Activated T-cell treated with anti-CD3 and anti-CD28 coated beads, Interleukin-2, amount 50 U/mL, for 48 hours (primary cell): ENCODE measurements around the gene GUCD1.

Source experiments
- DNase-seq, 2 experiments: peaks; one replicate each; pipeline ENCODE4 v3.0.0-alpha.2; 2020

GUCD1 gene

DNA sequence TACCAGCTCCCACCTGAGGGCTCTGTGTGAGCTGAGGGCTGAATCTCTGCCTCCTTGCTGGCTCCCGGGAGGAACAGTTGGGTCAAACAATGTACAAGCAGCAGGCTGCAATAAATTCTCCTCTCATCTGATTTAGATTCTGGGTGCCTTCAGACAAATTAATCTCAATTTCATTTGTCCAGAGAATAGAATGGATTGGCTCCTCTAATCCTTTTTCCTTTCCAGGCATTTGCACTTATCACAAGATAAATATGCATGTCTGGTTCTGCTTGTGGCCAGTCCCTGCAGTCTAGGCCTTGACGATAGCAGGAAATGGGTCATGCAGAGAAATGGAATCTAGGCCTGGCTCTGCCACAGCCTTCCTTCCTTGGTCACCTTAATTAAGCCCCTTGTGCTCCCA lies 31.1 kb downstream of the GUCD1 start:
- no peak for DNase-seq

DNA sequence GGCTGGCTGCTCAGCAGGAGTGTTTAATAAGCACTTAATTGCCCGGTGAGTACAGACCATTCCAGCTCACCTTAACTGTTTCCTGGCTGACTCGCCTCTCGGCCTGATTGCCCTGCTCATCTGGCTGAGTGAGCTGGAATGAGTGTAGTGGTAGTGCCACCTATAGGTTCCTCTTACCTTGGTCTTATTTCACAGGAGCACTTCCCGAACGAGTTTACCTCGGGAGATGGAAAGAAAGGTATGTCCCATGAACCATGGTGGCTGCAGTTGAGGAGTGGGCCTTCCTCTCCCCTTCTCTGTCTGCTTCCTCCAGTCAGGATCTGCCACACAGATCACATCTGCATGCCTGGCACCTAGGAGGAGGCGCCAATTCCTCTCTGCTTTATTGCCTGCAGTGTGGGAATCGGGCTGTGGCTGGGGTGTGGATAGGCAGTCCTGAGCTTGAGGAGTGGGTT lies 33.1 kb downstream of the GUCD1 start:
- DNase-seq = peak; percentile 61 to 62

DNA sequence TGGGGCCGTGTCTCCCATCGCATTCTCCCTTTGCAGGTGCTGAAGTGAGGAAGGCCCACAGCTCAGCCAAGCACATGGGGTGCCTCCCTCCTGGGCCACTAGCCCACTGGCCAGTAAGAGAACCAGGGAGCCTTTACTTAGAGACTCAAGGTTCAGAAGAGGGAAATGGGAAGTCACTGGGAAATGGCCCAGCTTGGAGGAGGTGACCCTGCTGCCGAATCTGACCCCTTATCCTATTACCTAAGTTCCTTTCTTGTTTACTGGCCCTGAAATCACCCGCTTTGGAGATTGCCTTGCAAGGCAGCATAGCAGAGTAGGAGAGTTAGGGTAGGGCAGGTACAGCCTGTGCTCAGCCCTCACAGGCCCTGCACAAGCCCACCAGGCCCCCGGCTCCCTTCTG lies 35.4 kb downstream of the GUCD1 start:
- DNase-seq = no peak

DNA sequence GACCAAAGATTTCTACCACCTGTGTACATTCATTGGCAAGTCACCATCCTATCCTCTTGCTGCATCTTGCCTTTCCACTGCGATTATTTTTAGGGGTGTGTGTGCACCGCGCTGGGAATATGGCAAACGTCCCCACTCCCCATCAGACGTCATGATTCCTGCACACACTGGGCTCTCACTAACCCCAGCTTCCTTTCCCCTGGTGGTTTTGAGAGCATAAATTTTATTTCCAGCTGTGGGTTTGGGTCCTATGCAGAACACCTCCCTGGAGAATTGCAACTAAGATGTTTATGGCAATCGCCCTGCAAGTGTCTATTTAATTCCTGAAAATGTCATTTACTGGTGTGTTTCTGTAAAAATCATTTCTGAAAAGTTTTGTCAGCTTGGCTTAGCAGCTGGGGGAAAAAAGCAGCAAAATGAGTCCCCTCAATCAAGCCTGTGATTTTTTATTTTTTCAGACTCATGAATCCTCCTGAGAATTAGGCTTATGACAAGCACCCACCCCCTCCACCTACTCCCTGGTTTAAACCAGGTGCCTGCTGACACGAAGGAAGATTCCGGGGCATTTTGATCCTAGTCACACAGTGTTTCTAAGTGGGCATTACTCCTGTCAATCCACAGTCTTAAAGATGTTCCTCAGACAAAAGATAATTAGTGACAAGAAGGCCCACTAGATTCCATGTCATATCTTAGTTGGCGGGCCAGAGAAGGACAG lies 36.0 kb downstream of the GUCD1 start:
- no peak for DNase-seq

DNA sequence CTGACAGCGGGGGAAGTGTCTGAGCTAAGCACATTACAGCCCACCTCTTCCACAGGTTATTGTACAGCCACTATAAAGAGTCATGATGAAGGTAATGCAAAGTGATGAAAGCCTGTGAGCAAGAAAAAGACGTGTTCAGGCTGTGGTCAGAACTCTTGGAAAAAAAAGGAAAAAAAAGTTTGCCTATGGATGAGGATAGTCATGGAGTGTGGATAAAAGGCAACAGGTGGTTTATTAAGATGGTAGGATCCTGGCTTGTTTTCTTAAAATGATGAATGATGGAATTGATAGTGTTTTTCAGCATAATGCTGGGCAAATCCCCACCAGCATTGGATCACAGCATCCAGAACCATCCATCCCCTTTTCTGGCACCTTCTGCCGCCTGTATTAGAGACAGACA lies 36.7 kb downstream of the GUCD1 start:
- DNase-seq = no peak

DNA sequence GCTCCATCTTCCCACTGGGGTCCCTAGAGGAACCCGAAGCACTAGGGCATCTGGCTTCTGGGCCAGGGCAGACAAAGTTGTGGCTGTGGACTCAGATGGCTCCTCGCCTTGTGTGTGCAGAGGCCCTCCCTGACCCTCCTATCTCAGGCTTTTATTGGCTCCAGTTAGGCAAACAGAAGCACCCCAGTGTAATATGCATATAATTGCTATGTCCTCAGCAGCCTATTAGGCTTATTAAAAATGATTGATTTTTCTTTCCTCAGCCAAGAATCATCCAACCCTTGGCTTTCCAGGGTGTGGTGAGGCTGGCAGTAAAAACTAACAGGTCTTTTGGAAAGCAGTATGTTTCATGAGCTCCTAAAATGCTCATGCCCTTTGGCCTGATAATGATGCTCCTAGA lies 37.5 kb downstream of the GUCD1 start:
- DNase-seq = no peak

DNA sequence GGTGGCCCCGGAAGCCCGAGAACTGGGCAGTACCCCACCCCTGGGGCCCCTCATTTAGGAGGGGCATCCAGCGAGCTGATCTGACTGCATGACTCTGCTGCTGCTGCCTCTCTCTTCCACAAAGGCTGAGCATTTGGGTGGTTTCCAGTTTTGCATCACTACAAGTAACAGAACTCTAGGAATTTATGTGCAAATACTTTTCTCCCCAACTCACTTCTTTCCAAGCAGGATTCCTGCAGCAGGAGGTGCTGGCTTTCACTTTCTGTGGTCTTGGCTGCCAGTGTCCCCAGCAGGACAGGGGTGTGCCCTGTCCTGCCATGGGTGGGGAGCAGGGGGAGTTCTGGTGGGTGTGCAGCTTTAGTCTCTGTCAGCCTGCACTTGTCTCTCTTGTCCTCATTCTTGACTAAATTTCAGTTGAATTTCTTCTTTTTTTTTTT lies 38.6 kb downstream of the GUCD1 start:
- no peak for DNase-seq

DNA sequence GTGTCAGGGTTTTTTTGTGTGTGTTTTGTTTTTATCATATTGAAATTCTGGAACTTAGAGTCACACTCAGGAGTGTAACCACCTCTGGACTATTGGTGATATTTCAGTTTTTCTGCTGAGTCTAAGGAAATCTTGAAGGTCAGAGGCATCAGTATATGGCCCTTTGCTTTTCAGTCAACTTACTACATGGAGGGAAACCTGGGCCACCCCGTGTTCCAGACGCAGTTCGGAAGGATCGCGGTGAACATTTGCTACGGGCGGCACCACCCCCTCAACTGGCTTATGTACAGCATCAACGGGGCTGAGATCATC lies 40.0 kb downstream of the GUCD1 start:
- DNase-seq = no peak

DNA sequence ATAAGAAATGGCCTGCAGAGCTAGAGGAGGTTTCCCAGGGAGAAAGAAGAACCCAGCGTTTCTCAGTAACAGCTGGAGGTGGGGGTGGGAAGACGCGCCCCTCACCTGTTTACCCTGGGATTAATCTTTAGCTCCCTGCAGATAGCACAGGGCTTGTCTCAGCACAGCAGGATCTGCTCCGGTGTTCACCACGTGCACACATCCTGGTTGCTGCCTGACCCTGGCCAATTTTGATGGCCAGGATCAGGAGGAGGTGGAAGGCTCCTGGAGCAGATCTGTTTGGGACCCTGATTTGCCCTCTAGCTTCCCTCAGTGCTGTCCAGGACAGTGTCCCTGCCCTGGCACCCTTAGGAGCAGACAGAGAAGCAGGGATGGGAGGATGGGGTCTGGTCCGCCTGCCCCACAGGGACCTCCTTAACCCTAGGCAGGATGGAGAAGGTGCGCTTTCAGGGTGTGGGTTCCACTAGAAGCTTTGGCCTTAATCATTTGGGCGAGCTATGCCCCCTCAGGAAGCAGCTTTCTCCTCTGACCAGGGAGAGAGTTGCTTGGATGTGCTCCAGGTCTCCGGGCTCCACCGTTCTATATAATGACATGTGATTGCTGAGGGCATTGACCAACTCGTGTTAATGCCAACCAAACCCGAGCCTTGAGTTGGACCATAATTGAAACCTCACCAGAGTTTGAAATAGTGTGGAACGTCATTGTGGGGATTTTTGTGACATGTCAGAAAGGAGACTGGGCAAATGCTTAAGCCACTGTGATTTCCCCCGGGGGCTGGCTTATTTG lies 40.5 kb downstream of the GUCD1 start:
- DNase-seq = no peak

DNA sequence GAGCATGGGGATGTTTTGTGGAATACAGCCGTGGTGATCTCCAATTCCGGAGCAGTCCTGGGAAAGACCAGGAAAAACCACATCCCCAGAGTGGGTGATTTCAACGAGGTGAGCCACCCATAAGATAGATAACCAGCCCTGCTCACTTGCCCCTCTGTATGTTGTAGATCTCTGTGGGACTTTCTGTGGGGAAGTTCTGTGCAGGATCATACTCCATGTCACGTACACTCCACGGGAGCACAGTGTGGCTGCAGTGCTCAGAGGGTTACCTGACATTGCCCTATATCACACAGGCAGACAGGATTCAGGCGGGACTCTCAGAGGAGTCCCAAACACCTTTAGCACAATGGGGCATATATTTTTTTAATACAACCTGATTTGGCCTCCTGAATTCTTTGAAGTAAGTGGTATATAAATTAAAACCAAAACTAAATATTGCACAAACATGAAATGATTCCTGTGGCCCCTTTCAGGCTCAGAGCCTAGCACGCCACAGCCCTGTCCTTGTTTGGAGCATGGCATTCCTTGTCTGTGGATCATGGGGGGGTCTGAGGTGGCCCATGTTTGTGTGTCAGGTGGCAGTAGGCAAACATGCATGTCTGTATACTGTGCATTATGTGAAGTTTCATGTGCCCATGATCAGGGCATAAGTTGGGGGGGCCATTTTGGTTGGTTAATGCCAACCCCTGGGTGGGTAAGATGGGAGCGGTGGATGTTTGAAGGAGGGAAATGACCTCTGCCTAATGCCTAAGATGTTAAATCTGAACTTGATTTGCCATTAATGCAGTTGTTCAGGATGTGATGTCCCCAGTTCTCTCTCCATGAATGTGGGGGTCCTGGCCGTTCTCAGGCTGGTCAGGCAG lies 41.3 kb downstream of the GUCD1 start:
- DNase-seq = no peak

DNA sequence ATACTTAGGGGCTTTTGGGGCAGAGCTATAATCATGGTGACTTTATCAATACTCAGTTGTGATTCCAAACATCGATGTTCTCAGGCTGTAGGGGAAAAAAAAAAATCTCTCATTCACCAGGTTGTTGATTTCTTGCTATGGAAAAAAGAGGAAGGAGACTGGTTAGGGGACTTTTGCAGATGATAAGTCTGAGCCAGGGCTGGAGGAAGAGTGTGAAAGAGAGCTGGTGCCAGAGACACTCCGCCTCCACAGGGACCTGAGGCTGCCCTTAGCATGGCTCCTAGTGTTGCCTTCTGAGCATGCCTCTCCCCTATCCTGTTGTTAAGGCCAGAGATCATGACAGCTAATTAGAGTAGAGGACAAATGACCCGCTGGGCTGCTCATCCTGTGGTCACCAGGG lies 42.9 kb downstream of the GUCD1 start:
- no peak for DNase-seq

DNA sequence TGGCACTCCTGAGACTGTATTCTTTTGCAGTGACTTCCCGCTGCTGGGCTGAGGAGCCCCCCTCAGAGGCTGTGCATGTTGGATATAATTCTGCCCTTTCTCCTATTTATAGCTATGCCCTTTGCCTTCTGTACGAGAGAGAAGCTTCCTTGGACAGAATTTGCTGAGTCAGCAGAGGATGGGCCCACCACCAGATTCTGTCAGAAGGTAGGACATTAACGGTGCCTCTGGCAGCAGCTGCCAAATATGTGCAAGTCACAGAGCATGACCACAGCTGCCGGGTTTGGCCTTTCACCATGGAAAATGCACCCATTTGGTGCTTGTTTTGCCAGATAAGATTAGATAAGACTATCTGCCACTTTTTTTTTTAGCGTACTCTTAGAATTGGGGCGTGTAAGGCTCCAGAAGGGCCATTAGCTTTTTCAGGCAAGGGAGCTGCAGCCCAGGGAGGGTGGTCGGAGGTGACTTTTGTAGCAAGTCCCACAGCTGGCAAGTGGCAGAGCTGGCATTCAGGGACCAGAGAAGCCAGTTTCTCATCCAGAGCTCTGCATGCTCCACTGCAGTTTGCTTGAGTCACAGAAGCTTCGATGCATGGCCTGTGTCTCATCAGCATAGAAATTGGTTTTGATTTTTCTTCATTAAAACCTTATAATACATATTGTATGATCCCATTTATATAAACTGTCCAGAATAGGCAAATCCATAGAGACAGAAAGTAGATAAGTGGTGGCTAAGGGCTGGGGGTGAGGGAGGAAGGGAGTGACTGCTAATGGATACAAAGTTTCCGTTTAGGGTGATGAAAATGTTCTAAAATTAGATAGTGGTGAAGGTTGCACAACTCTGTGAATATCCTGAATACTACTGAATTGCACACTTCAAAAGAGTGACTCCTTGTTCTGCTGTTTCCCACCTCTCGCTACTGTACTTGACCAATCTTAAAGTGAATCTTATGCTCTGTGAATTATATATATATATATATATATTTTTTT lies 44.0 kb downstream of the GUCD1 start:
- DNase-seq = no peak

DNA sequence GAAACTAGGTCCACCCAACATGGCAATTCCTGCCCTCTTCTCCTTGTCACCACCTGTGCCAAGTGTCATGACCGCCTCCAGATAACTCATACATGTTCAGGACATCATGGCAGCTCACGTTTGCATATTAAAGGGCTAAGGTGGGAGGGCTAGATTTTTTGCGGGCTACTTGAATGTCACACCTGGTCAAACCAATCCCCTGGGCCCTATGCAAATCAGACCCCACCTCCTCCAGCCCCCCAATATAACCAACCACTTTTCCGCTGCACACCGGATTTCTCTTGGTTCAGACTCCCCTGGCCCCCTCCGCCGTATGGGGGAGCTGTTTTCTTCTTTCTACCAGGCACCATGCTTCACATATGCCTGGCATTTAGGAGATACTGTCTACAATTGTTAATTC lies 47.2 kb downstream of the GUCD1 start:
- DNase-seq = no peak

DNA sequence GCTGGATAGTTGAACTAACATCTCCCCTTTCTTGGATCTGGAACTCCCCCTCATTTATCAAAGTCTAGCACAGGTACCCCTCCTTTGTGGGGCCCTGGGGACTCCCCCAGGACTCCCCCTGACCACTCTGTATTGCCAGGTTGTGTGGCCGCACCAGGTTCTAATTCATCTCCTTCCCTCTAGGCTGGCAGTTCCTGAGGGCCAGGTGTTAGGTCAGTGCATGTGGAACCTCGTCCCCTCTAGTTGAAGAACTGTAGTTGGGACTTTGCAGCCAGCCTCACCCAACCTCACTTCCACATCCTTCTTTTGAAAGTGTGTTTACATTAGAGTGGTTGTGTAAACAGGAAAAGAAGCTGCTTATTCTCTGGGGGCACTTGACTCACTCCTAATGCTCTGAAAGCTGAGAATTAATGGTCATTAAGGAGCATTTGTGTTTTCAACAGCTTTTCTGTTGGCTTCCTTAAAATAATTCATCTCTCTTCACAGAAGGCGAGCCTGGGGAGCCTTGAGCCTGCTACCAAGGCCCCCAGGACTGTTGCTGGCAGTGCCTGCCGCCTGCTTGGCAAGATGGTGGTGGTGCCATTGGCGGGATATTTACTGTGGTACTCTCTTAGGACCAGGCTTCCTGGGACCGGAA lies 48.0 kb downstream of the GUCD1 start:
- no peak for DNase-seq

DNA sequence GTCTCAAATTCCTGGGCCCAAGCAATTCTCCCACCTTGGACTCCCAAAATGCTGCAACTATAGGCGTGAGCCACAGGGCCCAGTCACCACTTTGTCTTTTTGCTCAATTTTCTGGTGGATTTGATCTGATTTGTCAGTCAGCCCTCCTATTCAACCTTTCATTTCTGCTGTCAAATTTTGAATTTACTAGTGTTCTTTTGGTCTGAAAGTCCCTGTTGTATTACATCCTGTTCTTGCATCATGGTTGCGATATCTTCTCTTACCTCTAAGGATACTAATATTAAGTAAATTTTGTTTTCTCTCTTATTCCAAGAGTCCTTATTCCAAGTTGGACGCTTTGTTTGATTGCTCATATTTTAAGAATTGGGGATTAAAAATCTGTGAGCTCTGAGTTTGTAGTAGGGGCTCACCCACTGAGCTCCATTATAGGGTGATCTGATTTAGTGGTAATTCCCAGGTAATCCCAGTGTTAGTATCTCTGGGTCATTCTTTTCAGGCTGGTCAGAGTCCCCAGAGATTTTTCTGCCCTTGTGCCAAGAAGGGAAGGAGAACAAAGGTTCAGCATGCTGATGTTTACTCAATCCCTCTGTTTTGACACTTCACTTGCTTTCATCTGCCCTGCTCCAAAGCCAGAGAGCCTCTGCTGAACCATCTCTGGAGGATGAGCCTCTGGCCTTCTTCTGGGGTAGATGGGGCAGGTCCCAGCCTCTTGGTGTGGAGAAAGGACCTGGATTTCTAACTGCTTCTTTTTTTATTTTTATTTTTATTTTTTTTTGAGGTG lies 49.8 kb downstream of the GUCD1 start:
- DNase-seq = no peak

DNA sequence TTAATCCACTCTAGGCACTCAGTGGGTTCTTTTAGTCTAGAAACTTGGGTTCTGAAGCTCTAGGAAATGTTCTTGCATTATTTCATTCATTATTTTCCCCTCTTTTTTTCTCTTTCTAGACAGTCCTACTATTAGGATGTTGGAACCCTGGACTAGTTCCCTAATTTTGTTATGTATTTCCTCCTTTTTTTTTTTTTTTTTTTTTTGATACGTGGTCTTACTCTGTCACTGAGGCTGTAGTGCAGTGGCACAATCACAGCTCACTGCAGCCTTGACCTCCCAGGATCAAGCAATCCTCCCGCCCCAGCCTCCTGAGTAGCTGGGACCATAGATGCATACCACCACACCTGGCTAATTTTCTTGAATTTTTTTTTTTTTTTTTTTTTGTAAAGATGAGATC lies 50.4 kb downstream of the GUCD1 start:
- no peak for DNase-seq

DNA sequence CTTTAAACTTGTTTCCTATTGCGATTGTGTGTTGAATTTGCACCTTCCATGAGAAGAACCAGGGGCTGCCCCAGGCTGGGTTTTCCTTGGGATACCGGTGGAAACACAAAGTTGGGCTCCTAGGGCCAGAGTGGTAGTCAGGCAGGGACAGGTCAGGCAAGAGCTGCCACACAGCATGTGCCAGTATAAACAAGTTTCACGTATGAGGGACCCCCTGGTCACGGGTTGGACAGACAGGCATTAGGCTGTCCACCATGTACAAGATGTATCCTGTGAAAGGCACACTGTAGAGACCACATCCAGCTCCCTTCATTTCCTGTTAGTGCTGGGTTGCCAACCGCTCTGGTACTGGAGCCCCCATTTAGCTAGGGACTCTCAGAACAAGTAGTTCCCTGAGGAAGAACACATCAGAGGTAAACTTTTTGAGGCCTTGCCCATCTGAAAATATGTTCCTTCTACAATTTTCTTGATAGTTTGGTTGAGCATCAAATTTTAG lies 51.0 kb downstream of the GUCD1 start:
- DNase-seq = no peak

DNA sequence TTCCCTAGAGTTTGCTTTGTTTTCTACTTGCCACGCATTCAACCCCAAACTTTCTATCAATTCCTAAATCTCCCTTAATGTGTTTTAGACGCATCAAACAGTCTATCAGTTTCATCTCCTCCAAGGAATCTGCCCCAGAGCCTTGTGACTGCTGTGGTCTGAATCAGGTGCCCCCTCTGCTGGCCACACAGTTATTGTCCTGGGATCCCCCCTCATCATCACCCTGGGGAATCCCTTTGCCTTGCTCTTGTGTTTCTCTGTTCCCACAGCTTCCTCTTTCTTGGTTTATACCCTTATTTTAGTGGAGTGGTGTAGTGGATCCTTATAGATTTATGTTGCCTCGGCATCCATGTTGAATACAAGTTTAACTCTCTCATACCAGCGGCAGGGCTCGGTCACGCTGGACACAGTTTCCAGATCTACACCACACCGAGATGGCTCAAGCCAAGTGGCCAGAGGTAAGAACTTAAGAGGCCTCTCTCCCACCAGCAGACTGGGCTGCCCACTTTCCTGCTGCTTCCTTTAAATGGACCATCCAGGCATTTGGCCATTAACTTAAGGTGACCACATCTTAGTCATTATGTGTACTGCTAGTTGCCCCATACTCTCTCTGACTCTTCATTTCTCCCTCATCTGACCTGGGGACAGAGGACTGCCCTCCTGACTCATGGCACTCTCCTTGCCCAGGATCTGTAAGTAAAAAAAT lies 51.6 kb downstream of the GUCD1 start:
- DNase-seq = peak; percentile 74 to 79

DNA sequence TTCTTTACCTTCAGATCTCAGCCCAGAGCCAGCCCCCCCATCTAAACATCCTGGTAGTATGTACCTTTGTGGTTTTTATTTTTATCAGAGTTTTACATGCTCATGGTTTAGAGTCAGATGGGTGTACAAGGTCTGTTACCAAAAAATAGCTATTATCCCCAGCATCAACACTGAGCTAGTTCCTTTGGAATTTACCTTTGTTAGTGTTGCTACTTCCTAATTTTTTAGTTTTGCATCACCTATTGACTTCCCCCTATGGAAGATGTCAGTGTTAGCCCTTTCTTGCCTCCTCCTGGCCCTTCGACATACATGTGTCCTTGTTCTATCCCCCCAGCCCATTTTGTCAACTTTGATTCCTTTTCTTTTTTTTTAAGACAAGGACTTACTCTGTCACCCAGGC lies 52.4 kb downstream of the GUCD1 start:
- DNase-seq = no peak

DNA sequence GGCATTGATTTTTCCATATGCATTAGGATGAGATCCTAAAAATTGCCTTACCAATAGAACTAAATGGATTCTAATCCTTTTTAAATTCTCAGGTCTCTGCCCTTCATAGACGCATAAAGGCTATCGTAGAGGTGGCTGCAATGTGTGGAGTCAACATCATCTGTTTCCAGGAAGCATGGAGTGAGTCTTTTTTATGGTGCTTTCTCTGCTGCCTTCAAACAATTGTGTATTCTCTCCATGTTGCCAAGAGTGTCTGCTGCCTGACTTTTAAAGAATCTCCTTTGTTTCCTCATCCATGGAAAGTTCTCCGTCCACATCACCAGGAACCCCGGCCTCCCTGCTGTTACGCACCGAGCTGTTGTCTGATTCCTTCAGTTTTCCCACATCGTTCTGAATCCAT lies 52.9 kb downstream of the GUCD1 start:
- DNase-seq = no peak
